Brain microvascular endothelial cell (primary cell): ENCODE results near the gene LRMDA.

ENCODE experiments used
- DNase-seq: peaks from one replicate; pipeline ENCODE4 v3.0.0-alpha.2; 2020
- H3K27ac ChIP-seq: fragments of 250-450 bp; sonication (Bioruptor Pico); 2 replicates; pipeline ENCODE4 v1.5.1; 2020; ENCODE audit warnings: mild to moderate bottlenecking, moderate library complexity
- H3K27me3 ChIP-seq: fragments of 250-450 bp; sonication (Bioruptor Pico); replicated peaks from 2 replicates; pipeline ENCODE4 v1.5.1; 2020; ENCODE audit warnings: mild to moderate bottlenecking
- H3K36me3 ChIP-seq: fragments of 250-450 bp; sonication (Bioruptor Pico); replicated peaks from 2 replicates; pipeline ENCODE4 v1.5.1; 2020; ENCODE audit warnings: mild to moderate bottlenecking
- H3K4me3 ChIP-seq: 2 replicates; pipeline ENCODE4 v1.5.1; 2011; ENCODE audit warnings: low read depth, mild to moderate bottlenecking, control low read depth, low read length, moderate library complexity
- in situ Hi-C: cut with HindIII; loops from 2 replicates; pipeline ENCODE4 v1.10.0; 2017; ENCODE audit warnings: low sequenced_read_pairs, low pct_ligation_motif_present
- TF ChIP-seq, protein P1 (sequence below): IDR thresholded peaks from 2 replicates; pipeline ENCODE4 v1.5.1; 2011; ENCODE audit warnings: low read depth, mild to moderate bottlenecking, moderate library complexity, low read length, control low read depth, inconsistent platforms; ENCODE audit errors: missing control alignments

The LRMDA gene

GRCh38 chr10:76248649-76249200 is 817.3 kb downstream of the LRMDA start:
- TF ChIP-seq, protein P1, sequence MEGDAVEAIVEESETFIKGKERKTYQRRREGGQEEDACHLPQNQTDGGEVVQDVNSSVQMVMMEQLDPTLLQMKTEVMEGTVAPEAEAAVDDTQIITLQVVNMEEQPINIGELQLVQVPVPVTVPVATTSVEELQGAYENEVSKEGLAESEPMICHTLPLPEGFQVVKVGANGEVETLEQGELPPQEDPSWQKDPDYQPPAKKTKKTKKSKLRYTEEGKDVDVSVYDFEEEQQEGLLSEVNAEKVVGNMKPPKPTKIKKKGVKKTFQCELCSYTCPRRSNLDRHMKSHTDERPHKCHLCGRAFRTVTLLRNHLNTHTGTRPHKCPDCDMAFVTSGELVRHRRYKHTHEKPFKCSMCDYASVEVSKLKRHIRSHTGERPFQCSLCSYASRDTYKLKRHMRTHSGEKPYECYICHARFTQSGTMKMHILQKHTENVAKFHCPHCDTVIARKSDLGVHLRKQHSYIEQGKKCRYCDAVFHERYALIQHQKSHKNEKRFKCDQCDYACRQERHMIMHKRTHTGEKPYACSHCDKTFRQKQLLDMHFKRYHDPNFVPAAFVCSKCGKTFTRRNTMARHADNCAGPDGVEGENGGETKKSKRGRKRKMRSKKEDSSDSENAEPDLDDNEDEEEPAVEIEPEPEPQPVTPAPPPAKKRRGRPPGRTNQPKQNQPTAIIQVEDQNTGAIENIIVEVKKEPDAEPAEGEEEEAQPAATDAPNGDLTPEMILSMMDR: no peak
- DNase-seq: no peak

DNA sequence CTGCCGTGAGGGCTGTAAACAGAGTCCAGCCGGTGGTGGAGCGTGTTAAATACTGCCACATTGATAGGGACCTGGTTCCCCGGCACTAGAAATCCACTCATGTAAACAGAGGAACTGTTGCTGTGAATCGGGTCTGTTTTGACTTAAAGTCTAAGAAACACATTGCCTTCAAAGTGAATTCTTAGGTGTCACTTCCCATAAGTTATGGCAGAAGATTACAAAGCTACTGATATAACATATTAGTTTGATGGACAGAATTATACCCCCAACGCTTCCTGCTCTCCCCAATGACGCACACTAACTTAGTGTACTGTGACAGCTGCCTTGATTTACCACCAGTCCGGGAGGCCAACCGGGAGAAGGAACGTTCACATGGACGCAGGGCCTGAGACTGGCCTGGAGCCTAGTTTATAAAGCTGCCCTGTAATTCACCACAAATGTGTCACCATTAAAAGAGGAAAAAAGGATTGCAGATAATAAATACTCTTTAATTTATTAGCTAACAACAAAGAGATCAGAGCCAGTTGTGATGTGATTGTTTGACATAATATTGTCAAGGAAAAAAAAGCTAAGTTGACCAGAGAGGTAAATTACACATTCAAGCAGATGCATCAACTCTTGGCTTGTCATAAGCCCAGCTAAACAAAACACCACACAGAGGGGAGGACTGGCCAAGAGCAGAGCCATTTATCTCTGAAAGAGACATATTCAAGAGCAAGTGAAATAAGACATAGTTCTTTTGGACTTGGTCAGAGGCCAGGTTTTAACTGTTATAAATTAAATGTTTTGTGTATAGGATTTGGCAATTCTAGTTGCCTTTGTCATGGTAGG is 820.6 kb downstream of the LRMDA start:
- H3K36me3 ChIP-seq: no peaks in the 10 kb centered on the region
- H3K4me3 ChIP-seq: no peak overlapping the region
- no peak for DNase-seq
- no peaks in the 10 kb centered on the region for H3K27me3 ChIP-seq
- TF ChIP-seq, protein P1: no peak
- H3K27ac ChIP-seq: no peak overlapping the region
- in situ Hi-C loops: no loop called here

More at GRCh38 chr10:76248649-76249200, 817.3 kb downstream of the LRMDA start:
- no peak overlapping the region for H3K4me3 ChIP-seq
- H3K27ac ChIP-seq: no peak overlapping the region
- in situ Hi-C loops: no loop called here
- no peaks in the 10 kb centered on the region for H3K27me3 ChIP-seq
- H3K36me3 ChIP-seq: no peaks in the 10 kb centered on the region

- in situ Hi-C loops: no loop called here
Observed at GRCh38 chr10:76252733-76253132, 821.3 kb downstream of the LRMDA start.

GRCh38 chr10:76255241-76255640 is 823.8 kb downstream of the LRMDA start:
- Histone ChIP-seq H3K4me3 (no peak overlapping the region), H3K27ac (no peak overlapping the region), H3K27me3 (no peaks in the 10 kb centered on the region), H3K36me3 (no peaks in the 10 kb centered on the region)
- TF ChIP-seq, protein P1: no peak
- in situ Hi-C loops: no loop called here
- no peak for DNase-seq

More at GRCh38 chr10:76252733-76253132, 821.3 kb downstream of the LRMDA start:
- Histone ChIP-seq H3K4me3 (no peak overlapping the region), H3K27me3 (no peaks in the 10 kb centered on the region), H3K36me3 (no peaks in the 10 kb centered on the region), H3K27ac (no peak overlapping the region)
- TF ChIP-seq, protein P1: no peak
- no peak for DNase-seq

GRCh38 chr10:76257816-76258215 is 826.4 kb downstream of the LRMDA start:
- Histone ChIP-seq H3K4me3 (no peak overlapping the region), H3K36me3 (no peaks in the 10 kb centered on the region), H3K27ac (no peak overlapping the region), H3K27me3 (no peaks in the 10 kb centered on the region)
- no peak for DNase-seq
- TF ChIP-seq, protein P1: no peak
- in situ Hi-C loops: no loop called here
